HepG2 (cell line): Measurements from ENCODE around the gene GBGT1. TPM values are rescaled to one million over a fixed set of nuclear protein-coding genes. Genes with fewer than 3 reads are reported as not detected.

ENCODE experiments used
- ATAC-seq: fragments of 200-7000 bp; cut with Tn5 transposase; 3 replicates; pipeline ENCODE4 v1.9.1; 2020; ENCODE audit warnings: mild to moderate bottlenecking, moderate library complexity
- BruUV-seq: library from RNA; stranded (reverse); fragments of 400-500 nt; replicated peaks from 2 replicates; lab custom pipeline; 2021; lab: Mats Ljungman, UMichigan
- CTCF ChIA-PET: fragments of 300-600 bp; formaldehyde crosslinking; extraction: SDS; loops from one replicate; lab custom pipeline; 2021; ENCODE audit warnings: low total read pairs, inconsistent platforms, low intra/inter-chr PET ratio; lab: Yijun Ruan, JAX
- POLR2A ChIA-PET: fragments of 350-600 bp; sonication (Branson Sonifier 250); formaldehyde crosslinking; loops from one replicate; lab custom pipeline; 2020; ENCODE audit warnings: antibody characterized with exemption, inconsistent platforms; lab: Yijun Ruan, JAX
- DNase-seq: peaks from one replicate; pipeline ENCODE4 v3.0.0-alpha.2; 2015; ENCODE audit warnings: low spot score
- FAIRE-seq: peaks from 3 replicates; lab custom pipeline; 2011; peaks lifted over from hg19 to GRCh38; lab: Jason Lieb, UNC
- H2AFZ ChIP-seq: one replicate; pipeline ENCODE4 v1.6.1; 2011; ENCODE audit warnings: low read length, inconsistent platforms
- H3K27ac ChIP-seq: fragments of 300-600 bp; 3 replicates; pipeline ENCODE4 v1.8.0; 2011; ENCODE audit warnings: mixed run types, mild to moderate bottlenecking, mixed read lengths, low read length, inconsistent platforms; ENCODE audit not compliant: insufficient read depth; ENCODE audit errors: extremely low read length
- H3K27me3 ChIP-seq, 2 experiments: fragments of 200-600 bp in 1 of 2; 2 replicates in 1 of 2; 3 replicates in 1 of 2; pipeline versions ENCODE4 v1.6.0 to v1.8.0; 2011; ENCODE audit warnings: low read length in 2 of 2, mild to moderate bottlenecking in 2 of 2, moderate library complexity in 2 of 2, inconsistent platforms in 1 of 2; ENCODE audit not compliant: insufficient read depth in 2 of 2, control insufficient read depth in 1 of 2
- H3K36me3 ChIP-seq, 2 experiments: fragments of 200-600 bp in 1 of 2; replicated peaks in 1 of 2; 2 replicates in 1 of 2; 3 replicates in 1 of 2; pipeline versions ENCODE4 v1.5.1 to v1.8.0; 2011; ENCODE audit warnings: low read length in 2 of 2, inconsistent platforms in 1 of 2; ENCODE audit not compliant: insufficient read depth in 2 of 2, control insufficient read depth in 1 of 2
- H3K4me1 ChIP-seq: 2 replicates; pipeline ENCODE4 v1.5.1; 2012; ENCODE audit warnings: low read length, inconsistent platforms; ENCODE audit not compliant: insufficient read depth
- H3K4me2 ChIP-seq: 2 replicates; pipeline ENCODE4 v1.6.0; 2011; ENCODE audit warnings: low read depth, low read length, inconsistent platforms
- H3K4me3 ChIP-seq, 3 experiments: fragments of 200-600 bp in 1 of 3; sonication (generic), shearing (Covaris generic) in 1 of 3; replicated peaks in 1 of 3; 2 replicates each; pipeline ENCODE4 v1.5.1; 2011 to 2016; ENCODE audit warnings: low read length in 3 of 3, inconsistent platforms in 2 of 3, low read depth in 2 of 3, mild to moderate bottlenecking in 2 of 3, control low read depth in 1 of 3, mixed read lengths in 1 of 3; ENCODE audit not compliant: insufficient read depth in 1 of 3
- H3K79me2 ChIP-seq: one replicate; pipeline ENCODE4 v1.6.1; 2011; ENCODE audit warnings: low read length, inconsistent platforms; ENCODE audit not compliant: insufficient read depth
- H3K9ac ChIP-seq: 2 replicates; pipeline ENCODE4 v1.6.0; 2011; ENCODE audit warnings: mild to moderate bottlenecking, low read depth, low read length, inconsistent platforms; ENCODE audit not compliant: insufficient read depth
- H3K9me3 ChIP-seq: 2 replicates; pipeline ENCODE4 v1.5.1; 2012; ENCODE audit warnings: mild to moderate bottlenecking, low read length
- H4K20me1 ChIP-seq: 2 replicates; pipeline ENCODE4 v1.6.0; 2011; ENCODE audit warnings: inconsistent platforms, mild to moderate bottlenecking, low read length, moderate library complexity; ENCODE audit not compliant: insufficient read depth
- BHLHE40 ChIP-seq: IDR thresholded peaks from 2 replicates; pipeline ENCODE4 v1.6.1; 2011; ENCODE audit warnings: low read length, improper control_type of control experiment
- HNRNPLL ChIP-seq: fragments of 200-400 bp; formaldehyde crosslinking; IDR thresholded peaks from 2 replicates; pipeline ENCODE4 v1.6.1; 2017; ENCODE audit warnings: mild to moderate bottlenecking, low read depth, low read length; ENCODE audit not compliant: poor library complexity, severe bottlenecking
- KAT8 ChIP-seq: IDR thresholded peaks from 2 replicates; pipeline ENCODE4 v1.6.1; 2016; ENCODE audit warnings: missing genetic modification reagents, missing compliant biosample characterization
- MTF1 ChIP-seq: sonication (generic); formaldehyde crosslinking; IDR thresholded peaks from 2 replicates; pipeline ENCODE4 v1.5.0; 2020; ENCODE audit warnings: missing genetic modification reagents
- RNF2 ChIP-seq: fragments of 450-650 bp; conservative IDR thresholded peaks from 2 replicates; pipeline ENCODE4 v1.6.1; 2016; ENCODE audit warnings: low read depth
- SMARCE1 ChIP-seq: fragments of 450-650 bp; IDR thresholded peaks from 2 replicates; pipeline ENCODE4 v1.6.1; 2017; ENCODE audit warnings: borderline replicate concordance
- ZBTB26 ChIP-seq: IDR thresholded peaks from 2 replicates; pipeline ENCODE4 v1.6.1; 2016; ENCODE audit warnings: missing compliant biosample characterization, missing genetic modification reagents, borderline replicate concordance
- ZNF781 ChIP-seq: sonication (generic); formaldehyde crosslinking; IDR thresholded peaks from 2 replicates; pipeline ENCODE4 v1.5.1; 2020; ENCODE audit warnings: borderline replicate concordance, mild to moderate bottlenecking, missing genetic modification reagents; ENCODE audit errors: not compliant biosample characterization
- WGBS: methylation state at CpG from one replicate; pipeline ENCODE4 v1.1.6; 2017; ENCODE audit warnings: low lambda C conversion rate; 5-methylcytosine and 5-hydroxymethylcytosine counted together
- in situ Hi-C: cut with HindIII; loops from 2 replicates; pipeline ENCODE4 v1.10.0; 2017; ENCODE audit warnings: low pct_unique_long_range_greater_than_20kb; ENCODE audit not compliant: extremely low pct_ligation_motif_present
- intact Hi-C: fragments of 100-400 bp; cut with micrococcal nuclease; formaldehyde crosslinking; loops from one replicate; pipeline ENCODE4 v1.10.0; 2022; ENCODE audit not compliant: unreplicated experiment
- polyA plus RNA-seq, 8 experiments: library from polyadenylated mRNA; depleted of rRNA in 3 of 8; stranded (reverse) in 7 of 8; unstranded in 1 of 8; fragments of >200 nt; fragmentation: Illumina TruSeq in 4 of 8; extraction: Trizol in 4 of 8; gene quantifications; 2 replicates each; pipeline versions ENCODE4 v1.2.1 to v1.2.3, GENCODE V29; 2011 to 2016; ENCODE audit warnings: low read depth in 4 of 8, missing spikeins in 1 of 8, mixed read lengths in 1 of 8; ENCODE audit not compliant: insufficient read depth in 1 of 8
- total RNA-seq, 5 experiments: library from RNA; depleted of rRNA; stranded (reverse); fragments of >200 nt; fragmentation: Illumina TruSeq; extraction: Trizol; gene quantifications; 2 replicates each; pipeline ENCODE4 v1.2.3, GENCODE V29; 2016; ENCODE audit warnings: low read depth in 1 of 5

GBGT1 gene
- total and polyA plus RNA-seq, 2 of the 13 experiments (the other 11 are each of a cell fraction or from before 2014, with no cell fraction given) = not detected

- Histone ChIP-seq H2AFZ (no peak overlapping the region), H3K9ac (no peak overlapping the region), H3K27ac (no peak overlapping the region), H3K27me3 (no peaks in the 10 kb centered on the region), H3K4me3 (no peak overlapping the region), H3K36me3 (peaks cover 17 to 38% of the 10 kb centered on the region in 2 experiments; a peak in 4 of 5 replicates), H3K4me2 (no peak overlapping the region), H3K79me2 (no peaks in the 10 kb centered on the region), H3K4me1 (peaks cover 7% of the 10 kb centered on the region), H3K9me3 (no peaks in the 10 kb centered on the region), H4K20me1 (peaks cover 16% of the 10 kb centered on the region; the same call in 1 of the 2 replicates)
- BruUV-seq = no TSS peak
- intact Hi-C loops (no loop called here), in situ Hi-C loops (loop anchor here (5.0 kb wide), 1 partner anchor 38 kb away; no protein-coding TSS in a partner anchor)
- DNase-seq = no peak
- ChIA-PET CTCF (no interaction called here), POLR2A (no interaction called here)
- no peak for FAIRE-seq
- TF ChIP-seq MTF1 (CRISPR knock-in tag) = no peak
- TF ChIP-seq HNRNPLL = no peak
- TF ChIP-seq KAT8 (CRISPR knock-in tag) = no peak
- TF ChIP-seq SMARCE1 = no peak
- 97% methylated on average over 7 of the region's 19 CpGs for WGBS
- no peak for ATAC-seq
Measured at GRCh38 chr9:133108794-133109641, 54.7 kb downstream of the GBGT1 start.

GRCh38 chr9:133107961-133108793 is 55.5 kb downstream of the GBGT1 start:
- Histone ChIP-seq H3K9ac (no peak overlapping the region), H3K4me2 (no peak overlapping the region), H3K36me3 (peaks cover 19 to 44% of the 10 kb centered on the region in 2 experiments; a peak in 4 of 5 replicates), H3K27ac (no peak overlapping the region), H3K4me3 (no peak overlapping the region), H3K9me3 (no peaks in the 10 kb centered on the region), H4K20me1 (peaks cover 13% of the 10 kb centered on the region; the same call in 1 of the 2 replicates), H3K4me1 (no peaks in the 10 kb centered on the region), H3K27me3 (no peaks in the 10 kb centered on the region), H2AFZ (no peak overlapping the region), H3K79me2 (no peaks in the 10 kb centered on the region)
- ChIA-PET CTCF (no interaction called here), POLR2A (interaction anchor here (1.6 kb wide), 1 partner anchor 36 kb away, joined by 3 read pairs; no protein-coding TSS in a partner anchor)
- WGBS = over 99% methylated on average over 12 of the region's 18 CpGs
- TF ChIP-seq KAT8 (CRISPR knock-in tag) = no peak
- peak; percentile 97 for TF ChIP-seq ZBTB26 (CRISPR knock-in tag)
- TF ChIP-seq BHLHE40 = no peak
- TF ChIP-seq RNF2 = no peak
- TF ChIP-seq ZNF781 (CRISPR knock-in tag) = no peak
- in situ Hi-C loops (loop anchor here (5.0 kb wide), 1 partner anchor 39 kb away; no protein-coding TSS in a partner anchor), intact Hi-C loops (no loop called here)
- DNase-seq = no peak
- ATAC-seq = no peak
- BruUV-seq = no TSS peak
- no peak for FAIRE-seq
